ENCODE measurements around the gene ZXDA.

The ZXDA gene, protein sequence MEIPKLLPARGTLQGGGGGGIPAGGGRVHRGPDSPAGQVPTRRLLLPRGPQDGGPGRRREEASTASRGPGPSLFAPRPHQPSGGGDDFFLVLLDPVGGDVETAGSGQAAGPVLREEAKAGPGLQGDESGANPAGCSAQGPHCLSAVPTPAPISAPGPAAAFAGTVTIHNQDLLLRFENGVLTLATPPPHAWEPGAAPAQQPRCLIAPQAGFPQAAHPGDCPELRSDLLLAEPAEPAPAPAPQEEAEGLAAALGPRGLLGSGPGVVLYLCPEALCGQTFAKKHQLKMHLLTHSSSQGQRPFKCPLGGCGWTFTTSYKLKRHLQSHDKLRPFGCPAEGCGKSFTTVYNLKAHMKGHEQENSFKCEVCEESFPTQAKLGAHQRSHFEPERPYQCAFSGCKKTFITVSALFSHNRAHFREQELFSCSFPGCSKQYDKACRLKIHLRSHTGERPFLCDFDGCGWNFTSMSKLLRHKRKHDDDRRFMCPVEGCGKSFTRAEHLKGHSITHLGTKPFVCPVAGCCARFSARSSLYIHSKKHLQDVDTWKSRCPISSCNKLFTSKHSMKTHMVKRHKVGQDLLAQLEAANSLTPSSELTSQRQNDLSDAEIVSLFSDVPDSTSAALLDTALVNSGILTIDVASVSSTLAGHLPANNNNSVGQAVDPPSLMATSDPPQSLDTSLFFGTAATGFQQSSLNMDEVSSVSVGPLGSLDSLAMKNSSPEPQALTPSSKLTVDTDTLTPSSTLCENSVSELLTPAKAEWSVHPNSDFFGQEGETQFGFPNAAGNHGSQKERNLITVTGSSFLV

DNA sequence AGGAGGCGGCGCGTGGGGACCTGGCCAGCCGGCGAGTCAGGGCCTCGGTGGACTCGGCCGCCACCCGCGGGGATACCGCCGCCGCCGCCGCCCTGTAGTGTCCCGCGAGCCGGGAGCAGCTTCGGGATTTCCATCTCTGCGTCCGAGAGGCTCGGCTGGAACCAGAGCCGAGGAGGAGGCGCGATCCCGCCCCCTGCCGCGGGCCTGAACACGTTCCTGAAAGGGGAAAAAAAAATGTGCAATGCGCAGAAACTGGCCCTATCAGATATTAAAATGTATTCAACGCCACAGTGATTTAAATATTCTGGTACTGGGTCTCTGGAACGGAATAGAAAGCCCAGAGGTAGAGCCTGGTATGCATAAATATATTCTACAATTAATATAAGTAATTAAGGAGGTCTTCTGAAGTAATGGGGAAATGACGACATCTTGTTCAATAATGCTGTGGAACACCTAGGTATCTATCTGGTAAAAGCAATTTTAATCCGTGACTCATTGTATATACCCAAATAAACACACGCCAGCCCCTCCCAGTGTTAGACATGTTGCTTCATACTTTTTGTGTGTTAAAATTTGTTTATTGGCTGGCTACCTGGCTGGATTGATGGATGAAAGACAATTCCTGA, at the start of gene ZXDA:
Gene ZXDA, minus strand, starts transcription at position 172 of the 626 bp plus-strand sequence. Its CDS starts 38 bp downstream, at position 134.
- DNase-seq, result peak in 1 of 51 donors; percentile 22

DNA sequence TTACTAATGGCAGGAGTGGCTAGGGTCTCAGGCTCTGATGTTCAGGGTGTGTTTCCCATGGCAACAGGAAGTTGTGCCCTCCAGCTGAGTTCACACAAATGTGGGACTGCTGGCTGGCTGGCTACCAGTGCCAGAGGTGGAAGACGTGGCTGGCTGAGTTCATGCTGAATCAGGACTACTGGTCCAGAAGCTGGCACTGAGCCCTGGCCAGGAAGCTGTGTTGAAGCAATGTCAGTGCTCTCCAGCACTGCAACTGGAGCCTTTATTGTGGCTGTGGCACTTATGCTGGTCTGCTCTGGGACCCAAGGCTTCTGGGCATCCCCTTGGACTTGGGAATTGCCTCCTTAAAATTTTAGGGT, 42.0 kb upstream of the ZXDA start:
- peak in 1 of 51 donors; percentile 0 for DNase-seq

DNA sequence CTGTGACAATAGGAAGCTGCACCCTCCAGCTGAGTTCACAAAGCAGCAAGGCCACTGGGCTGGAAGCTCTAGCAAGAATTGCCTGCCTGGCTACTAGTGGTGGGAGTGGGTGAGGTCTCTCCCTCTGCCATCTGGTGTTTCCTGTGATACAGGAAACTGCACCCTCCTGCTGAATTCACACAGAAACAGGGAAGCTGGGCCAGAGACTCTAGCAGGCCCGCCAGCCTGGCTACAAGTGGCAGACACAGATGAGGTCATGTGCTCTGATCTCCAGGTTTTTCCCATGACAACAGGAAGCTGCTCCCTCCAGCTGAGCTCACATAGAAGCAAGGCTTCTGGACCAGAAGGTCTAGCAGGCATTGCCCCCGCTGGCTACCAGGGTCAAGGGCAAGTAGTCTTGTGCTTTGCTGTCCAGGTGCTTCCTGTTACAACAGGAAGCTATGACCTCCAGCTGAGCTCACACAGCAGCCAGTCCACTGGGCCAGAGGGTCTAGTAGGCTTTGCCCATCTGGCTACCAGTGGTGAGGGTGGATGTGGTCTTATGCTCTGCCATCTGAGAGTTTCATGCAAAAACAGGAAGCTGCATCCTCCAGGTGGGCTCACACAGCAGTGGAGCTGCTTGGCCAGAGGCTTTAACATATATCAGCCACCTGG, 41.5 kb upstream of the ZXDA start:
- DNase-seq, result no peak

DNA sequence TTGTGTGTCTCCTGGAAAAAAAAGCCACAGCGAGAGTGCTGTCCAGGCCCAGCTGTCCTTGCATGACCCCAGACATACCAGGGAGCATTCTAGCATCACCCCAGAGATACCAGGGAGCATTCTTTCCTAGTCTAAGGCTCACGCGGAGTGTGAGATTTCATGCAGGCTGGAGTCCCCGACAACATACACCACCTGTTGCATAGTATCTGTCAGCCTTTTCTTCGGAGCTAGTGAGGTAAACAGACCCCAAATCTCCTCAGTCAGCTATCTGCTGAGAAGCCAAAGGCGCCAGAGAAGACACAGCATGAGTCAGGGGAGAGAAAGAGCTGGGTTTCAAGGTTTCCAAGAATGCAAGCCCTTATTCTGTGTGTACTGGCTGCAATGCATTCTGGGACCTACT, 23.1 kb upstream of the ZXDA start:
- DNase-seq, result no peak

DNA sequence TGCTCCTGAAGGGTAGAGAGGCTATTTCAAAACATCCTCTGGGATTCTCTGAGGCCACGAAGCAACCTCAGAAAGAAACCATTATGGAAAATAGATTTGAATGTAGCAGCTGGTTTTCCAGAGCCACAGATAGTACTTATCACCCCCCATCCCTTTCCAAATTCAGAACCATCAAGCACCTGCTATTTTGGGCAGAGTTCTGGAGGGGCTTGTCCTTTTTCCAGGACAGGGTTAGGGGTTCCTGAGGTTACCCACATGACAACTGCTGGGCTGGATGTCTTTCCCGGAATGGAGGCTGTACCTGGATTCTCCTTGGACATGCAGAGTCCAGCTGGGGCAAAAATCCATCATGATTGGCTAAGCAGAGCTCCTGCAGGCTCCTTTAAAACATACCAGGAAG, 22.0 kb upstream of the ZXDA start:
- DNase-seq, result no peak

DNA sequence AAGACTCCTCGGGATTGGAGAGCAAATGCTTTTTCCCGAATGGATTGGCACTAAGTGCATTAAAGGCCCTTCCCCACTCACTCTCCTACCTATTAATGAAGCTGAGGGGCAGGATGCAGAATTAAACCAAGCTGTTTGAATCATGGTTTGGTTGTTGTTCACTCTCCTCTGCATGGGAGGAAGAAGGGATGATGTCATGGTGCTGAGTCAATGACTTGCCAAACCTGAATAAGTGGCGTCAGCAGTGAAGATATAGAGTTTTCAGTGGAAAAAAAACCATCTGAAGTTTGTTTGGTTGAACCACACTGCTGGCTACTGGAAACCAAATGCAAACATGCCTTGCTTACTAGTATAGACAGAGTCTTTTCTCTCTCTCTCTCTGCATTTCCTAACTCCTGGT, 19.8 kb upstream of the ZXDA start:
- no peak for DNase-seq

DNA sequence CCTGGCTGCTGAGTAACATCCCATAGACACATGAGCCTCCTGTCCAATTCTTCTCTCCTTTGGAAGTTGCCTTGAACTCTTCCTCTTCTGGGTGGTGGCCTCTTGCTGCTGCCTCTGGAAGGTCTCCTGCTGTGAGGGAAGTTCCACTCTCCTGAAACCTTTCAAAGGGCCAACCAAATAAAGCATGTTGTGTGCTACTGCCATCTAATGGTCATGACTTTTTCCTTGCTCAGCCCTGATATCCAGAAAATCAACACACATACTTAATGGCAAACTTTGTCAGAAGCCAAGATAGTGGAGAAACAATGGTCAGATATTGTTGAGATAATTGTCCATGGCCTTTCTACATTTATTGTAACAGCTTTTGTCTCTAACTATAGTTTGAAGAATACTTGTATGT, 19.1 kb upstream of the ZXDA start:
- DNase-seq, result peak in 2 of 51 donors; percentile 0 to 22

DNA sequence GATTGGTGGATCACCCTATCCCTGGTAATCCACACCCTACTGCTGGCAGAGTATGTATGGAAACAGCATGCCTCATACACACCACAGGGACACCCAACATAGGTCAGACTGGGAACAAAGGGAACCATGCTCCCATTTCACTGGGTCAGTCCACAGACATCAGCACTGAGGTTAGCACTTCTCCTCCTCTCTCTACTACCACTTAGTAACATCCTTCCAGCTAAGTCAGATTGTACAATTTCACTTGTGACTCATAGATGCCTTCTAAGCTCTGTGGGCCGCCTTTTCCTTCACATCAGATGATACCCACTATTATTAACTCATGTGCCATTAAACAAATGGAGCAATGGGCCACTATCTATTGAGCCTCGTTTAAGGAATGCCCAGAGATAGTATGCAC, 15.5 kb upstream of the ZXDA start:
- DNase-seq, result no peak

DNA sequence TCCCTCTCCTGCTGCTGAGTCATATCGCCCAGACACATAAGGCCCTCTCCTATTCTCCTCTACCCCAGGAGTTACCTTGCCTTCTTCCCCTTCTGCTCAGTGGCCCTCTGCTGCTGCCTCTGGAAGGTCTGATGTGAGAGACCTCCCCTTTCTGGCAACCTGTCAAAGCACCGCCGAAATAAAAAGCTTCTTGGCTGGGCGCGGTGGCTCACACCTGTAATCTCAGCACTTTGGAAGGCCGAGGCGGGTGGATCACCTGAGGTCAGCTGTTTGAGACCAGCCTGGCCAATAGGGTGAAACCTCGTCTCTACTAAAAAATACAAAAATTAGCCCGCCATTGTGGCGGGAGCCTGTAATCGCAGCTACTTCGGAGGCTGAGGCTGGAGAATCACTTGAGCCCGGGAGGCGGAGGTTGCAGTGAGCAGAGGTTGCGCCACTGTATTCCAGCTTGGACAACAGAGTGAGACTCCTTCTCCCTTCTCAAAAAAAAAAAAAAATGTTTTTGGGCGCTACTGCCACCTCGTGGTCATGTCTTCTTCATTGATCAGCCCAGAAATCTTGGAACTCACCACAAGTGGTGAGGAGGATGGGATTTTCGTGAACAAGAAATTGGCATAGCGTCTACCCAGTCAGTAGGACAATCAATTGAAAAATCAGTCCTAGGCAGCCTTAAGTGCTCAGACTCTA, 8.6 kb upstream of the ZXDA start:
- DNase-seq, result peak in 11 of 51 donors; percentile 0 to 11 (median 4)

DNA sequence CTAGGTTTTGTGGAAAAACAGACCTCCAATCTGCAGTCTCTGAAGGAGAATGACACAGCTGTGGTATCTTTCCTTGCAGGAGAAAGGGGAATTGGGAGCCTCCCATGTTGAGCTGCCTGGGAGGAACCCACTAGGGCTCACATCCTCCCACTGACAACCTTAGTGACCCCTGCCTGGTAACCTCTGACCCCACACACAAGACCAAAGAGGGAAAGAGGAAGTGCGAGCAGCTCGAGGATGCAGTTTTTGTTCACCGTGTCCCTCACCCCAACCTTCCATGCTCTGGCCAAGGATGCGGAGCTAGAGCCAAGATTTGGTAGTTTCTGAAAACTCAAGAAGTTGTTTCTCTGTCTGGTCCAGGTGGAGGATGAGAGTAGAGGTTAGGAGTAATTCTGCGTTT, 5.4 kb upstream of the ZXDA start:
- no peak for DNase-seq

DNA sequence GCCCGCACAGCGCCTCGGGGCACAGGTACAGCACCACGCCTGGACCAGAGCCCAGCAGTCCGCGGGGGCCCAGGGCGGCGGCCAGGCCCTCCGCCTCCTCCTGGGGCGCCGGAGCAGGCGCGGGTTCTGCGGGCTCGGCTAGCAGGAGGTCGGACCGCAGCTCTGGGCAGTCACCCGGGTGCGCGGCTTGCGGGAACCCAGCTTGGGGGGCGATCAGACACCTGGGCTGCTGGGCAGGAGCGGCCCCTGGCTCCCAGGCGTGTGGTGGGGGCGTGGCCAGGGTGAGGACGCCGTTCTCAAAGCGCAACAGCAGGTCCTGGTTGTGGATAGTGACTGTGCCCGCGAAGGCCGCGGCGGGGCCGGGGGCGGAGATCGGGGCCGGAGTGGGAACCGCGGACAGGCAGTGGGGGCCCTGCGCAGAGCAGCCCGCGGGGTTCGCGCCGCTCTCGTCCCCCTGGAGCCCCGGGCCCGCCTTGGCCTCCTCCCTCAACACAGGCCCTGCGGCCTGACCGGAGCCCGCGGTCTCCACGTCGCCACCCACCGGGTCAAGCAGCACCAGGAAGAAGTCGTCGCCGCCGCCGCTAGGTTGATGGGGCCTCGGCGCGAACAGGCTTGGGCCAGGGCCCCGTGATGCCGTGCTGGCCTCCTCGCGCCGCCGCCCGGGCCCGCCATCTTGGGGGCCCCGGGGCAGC, 517 bp downstream of the ZXDA start:
- peak in 25 of 51 donors; percentile 1 to 39 (median 16) for DNase-seq

DNA sequence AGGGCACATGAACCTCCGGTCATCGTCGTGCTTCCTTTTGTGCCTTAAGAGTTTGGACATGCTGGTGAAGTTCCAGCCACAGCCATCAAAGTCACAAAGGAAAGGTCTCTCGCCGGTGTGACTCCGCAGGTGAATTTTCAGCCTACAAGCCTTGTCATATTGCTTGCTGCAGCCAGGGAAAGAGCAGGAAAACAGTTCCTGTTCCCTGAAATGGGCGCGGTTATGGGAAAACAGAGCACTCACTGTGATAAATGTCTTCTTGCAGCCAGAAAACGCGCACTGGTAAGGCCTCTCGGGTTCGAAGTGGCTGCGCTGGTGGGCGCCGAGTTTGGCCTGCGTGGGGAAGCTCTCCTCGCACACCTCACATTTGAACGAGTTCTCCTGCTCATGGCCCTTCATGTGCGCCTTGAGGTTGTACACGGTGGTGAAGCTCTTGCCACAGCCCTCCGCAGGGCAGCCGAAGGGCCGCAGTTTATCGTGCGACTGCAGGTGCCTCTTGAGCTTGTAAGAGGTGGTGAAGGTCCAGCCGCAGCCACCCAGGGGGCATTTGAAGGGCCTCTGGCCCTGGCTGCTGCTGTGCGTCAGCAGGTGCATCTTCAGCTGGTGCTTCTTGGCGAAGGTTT, 1.2 kb downstream of the ZXDA start:
- DNase-seq, result peak in 5 of 51 donors; percentile 2 to 30 (median 22)

DNA sequence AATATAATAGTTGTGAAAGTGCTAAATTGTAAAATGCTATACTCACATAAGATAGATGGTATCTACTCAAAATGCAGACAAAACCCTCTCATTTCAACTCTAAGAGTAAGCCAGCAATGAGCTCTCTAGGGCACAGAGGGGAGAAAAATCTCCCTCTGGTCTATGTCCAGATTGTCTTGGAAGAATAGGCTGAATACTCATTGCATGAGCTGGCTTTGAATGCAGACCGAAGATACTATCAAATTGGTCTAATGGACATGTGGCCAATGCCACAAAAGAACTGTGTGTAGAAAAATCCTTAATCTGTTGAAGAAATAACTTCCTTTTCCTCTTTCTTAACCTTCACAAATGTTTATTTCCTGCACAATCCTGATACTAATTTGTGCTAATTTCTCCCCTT, 3.5 kb downstream of the ZXDA start:
- no peak for DNase-seq

DNA sequence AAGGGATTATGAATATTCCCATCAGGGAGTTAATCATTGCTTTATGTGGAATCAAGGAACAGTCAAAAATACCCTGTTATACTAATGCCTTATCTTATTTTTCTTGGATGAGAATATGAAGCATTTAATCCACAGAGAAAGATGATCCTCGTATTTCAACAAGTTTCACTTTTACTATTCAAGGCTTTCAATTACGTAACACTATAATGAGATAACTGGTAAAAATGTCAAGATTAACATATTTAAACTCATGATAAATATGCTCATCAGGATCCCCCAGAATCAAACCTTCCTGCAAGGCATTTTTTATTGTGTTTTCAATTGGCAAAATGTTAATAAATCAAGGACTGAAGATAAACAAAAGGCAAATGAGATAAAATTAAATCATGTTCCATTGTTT, 5.1 kb downstream of the ZXDA start:
- no peak for DNase-seq

DNA sequence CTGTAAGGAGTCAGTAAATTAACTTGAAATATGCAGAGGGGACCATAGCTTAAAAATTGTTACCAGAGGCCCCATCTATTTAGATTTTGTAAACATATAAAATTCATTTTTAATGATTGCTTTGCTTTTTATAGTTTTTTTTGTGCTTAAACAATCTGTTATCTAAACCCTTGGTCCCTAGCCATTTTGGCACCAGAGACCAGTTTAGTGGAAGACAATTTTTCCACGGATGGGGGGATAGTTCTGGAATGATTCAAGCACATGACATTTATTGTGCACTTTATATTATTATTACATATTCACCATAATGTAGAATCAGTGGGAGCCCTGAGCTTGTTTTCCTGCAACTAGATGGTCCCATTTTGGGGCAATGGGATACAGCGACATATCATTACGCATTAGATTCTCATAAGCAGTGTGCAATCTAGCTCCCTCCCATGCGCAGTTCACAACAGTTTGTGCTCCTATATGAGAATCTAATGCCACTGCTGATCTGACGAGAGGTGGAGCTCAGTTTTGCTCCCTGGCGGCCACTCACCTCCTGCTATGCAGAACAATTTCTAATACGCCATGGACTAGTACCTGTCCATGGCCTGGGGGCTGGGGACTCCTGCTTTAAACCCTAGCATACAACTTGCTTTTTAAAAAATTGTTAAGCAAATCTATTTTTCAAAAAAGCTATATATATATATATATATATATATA, 5.9 kb downstream of the ZXDA start:
- no peak for DNase-seq

DNA sequence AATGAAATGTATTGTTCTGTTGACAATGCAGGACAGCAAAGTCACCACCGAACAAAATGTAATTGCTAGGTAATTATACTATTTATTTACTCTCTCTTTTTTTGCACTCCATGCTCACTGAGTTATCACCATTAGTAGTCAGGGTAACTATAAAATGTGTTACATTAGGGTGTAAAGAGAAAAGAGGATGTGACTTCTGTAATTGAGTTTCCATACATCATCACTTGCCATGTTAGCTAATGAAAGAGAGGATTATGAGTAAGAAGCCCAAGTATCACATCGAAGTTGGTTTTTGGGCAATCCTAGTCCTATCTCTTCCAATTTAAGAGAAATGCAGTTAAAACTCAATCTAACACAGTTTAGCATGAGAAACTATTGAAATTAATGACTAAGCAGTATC, 7.6 kb downstream of the ZXDA start:
- no peak for DNase-seq

DNA sequence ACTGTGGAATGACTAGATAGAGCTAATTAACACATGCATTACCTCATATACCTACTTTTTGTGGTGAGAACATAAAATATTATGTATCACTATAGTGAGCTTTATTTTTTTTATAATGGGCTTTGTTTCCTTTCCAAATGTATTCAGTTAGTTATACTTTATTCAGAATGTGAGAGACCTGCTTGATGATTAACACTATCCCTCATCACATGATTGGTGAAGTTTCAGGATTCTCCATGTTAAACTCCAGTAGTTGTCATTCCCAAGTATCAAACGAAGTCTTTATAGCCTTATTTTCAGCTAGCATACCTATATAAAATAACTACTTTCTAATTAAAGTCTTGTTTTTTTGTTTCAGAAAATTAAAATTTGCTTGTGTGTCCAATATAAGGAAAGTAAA, 8.8 kb downstream of the ZXDA start:
- DNase-seq, result no peak

DNA sequence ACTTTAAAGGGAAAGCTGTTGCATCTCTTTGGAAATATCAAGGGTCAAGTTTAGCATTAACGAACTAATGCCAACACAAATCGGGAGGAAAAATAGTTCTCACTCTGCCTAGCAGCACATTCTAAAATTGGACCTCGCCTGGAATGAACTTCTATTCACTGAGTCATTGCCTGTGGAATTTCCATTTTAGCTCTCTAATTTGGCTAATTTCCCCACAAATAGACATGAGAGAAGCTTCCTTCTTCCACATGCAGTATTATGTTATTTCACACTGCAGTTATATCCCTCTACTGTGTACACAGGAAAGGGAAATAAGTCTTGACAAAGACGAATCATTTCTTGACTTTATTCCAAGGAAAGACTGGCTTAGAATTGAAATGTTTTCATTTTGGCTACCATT, 9.3 kb downstream of the ZXDA start:
- no peak for DNase-seq

DNA sequence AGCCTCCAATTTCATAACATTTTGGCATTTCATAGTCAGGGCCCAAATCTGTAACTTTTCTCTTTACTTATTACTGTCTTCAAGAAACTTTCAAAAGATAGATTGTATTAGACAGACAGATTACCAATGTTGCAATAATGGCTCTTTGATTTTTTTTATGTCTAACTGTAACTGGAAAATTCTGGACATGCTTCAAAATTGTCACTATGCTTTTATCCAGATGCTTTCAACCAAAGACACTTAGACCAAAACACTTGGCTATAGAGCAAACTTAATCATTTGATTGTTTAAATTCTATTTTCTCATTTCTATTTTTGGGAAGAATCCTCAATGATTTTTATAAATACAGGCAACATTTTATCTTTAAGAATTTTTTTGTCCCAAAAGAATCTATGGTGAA, 10.4 kb downstream of the ZXDA start:
- no peak for DNase-seq

DNA sequence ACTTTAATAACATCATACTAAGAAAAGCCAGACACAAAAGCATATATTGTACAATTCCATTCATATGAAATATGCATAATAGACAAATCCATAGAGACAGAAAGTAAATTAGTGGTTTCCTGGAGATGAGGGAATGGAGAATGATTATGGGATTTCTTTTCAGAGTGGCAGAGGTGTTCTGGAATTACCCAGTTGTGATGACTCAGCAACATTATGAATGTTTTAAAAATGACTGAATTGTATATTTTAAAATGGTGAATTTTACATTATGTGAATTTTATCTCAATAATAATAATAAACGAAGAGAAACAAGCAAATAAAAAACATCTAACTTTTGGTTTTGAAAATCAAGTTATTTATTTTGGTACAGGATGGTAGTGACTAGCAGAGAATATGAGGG, 11.2 kb downstream of the ZXDA start:
- no peak for DNase-seq

All from hypothalamus (tissue), 51 donors.